ENCODE results near the gene ST6GALNAC2. TPM values are rescaled to one million over a fixed set of nuclear protein-coding genes. Genes with fewer than 3 reads are reported as not detected.
A peak's percentile ranks its signal among the peaks of the same experiment; 100 is the strongest.

ST6GALNAC2 gene
- total RNA-seq, 6 experiments from 2014 or later = 0.81 to 5.0 (median 2.3) TPM

DNA sequence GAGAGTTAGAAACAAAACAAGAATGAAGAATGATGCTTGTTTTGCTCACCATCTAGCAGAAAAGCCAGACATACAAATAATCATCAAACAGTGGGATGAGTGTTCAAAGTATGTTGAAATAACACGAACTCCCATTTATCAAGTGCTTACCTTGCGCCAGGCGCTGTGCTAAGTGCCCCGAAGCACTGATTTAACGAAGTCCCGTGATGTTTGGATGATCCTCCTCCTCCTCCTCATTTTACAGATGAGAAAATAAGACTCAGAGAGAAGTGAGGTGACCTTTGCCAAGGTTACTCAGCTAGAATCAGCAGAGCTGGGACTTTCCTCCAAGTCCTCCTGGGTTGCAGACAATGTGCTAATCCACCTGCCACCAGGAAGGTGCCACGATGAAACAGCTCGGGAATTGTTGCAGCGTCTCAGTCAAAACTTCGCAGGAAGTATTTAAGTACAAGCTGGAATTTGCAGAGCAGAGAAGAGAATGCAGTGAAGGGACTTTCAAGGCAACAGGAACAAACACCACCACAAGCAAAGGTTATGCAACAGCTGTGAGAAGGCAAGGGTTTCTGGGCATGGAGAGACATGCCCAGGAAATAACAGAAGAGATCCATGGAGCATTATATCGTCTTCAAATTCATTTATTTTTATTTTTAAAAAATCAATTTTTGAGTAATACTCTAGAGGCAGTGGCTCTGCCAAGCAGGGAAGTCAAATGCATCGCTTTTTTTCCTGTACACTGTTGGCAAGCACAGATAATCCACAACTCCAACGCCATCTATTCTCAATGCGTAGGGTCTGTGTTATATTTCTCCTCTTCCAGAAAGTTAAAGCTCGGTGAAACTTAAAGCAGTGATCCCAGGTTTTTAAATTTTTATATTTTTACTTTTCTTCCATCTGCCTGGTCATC lies 34.7 kb downstream of the ST6GALNAC2 start:
- Histone ChIP-seq H3K4me3 (peak overlapping the region in 2 of 3 donors; percentile 4 to 34), H3K9me3 (no peaks in the 10 kb centered on the region), H3K27ac (peak overlapping the region in 1 of 3 donors; percentile 56), H3K36me3 (no peaks in the 10 kb centered on the region), H3K4me1 (peaks cover 0 to 48% (median 14%) of the 10 kb centered on the region in 4 donors), H3K27me3 (no peaks in the 10 kb centered on the region)
- ATAC-seq = peak; percentile 57 to 64 (median 62)
- no peak for DNase-seq
- 21% methylated on average over 15 of the region's 15 CpGs for WGBS (ENCODE audit: insufficient coverage, low coverage, low lambda C conversion rate, missing lambda C conversion rate)
- no peak for TF ChIP-seq POLR2A (IDR thresholded peaks at IDR 0.05)
- TF ChIP-seq, protein P1, sequence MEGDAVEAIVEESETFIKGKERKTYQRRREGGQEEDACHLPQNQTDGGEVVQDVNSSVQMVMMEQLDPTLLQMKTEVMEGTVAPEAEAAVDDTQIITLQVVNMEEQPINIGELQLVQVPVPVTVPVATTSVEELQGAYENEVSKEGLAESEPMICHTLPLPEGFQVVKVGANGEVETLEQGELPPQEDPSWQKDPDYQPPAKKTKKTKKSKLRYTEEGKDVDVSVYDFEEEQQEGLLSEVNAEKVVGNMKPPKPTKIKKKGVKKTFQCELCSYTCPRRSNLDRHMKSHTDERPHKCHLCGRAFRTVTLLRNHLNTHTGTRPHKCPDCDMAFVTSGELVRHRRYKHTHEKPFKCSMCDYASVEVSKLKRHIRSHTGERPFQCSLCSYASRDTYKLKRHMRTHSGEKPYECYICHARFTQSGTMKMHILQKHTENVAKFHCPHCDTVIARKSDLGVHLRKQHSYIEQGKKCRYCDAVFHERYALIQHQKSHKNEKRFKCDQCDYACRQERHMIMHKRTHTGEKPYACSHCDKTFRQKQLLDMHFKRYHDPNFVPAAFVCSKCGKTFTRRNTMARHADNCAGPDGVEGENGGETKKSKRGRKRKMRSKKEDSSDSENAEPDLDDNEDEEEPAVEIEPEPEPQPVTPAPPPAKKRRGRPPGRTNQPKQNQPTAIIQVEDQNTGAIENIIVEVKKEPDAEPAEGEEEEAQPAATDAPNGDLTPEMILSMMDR (IDR thresholded peaks at IDR 0.05) = no peak
- intact Hi-C loops (cut with DNase I) = no loop called here

DNA sequence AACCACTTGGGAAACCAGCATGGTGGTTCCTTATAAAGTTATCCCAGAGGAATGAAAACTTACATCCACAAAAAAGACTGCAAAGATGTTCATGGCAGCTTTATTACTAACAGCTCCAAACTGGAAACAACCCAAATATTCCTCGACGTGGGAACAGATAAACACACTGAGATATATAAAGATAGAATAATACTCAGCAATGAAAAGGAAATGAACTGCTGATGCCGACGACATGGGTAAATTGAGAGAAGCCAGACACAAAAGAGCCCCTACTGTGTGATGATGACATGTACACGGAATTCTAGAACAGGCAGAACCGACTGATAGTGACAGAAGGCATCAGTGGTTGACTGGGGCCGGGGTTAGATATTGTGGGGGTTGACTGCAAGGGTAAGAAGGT lies 36.1 kb downstream of the ST6GALNAC2 start:
- intact Hi-C loops (cut with DNase I) = no loop called here
- TF ChIP-seq POLR2A (IDR thresholded peaks at IDR 0.05) = no peak
- TF ChIP-seq, protein P1 (IDR thresholded peaks at IDR 0.05) = no peak
- H3K4me3 ChIP-seq = peak overlapping the region in 1 of 3 donors; percentile 39
- ATAC-seq (no peak), DNase-seq (no peak)
- peak overlapping the region in 1 of 3 donors; percentile 46 for H3K27ac ChIP-seq
- 64% methylated on average over 7 of the region's 7 CpGs for WGBS (ENCODE audit: insufficient coverage, low coverage, low lambda C conversion rate, missing lambda C conversion rate)
- no peaks in the 10 kb centered on the region for H3K9me3 ChIP-seq
- H3K4me1 ChIP-seq = peaks cover 0 to 53% (median 14%) of the 10 kb centered on the region in 4 donors
- H3K36me3 ChIP-seq = no peaks in the 10 kb centered on the region
- H3K27me3 ChIP-seq = no peaks in the 10 kb centered on the region

DNA sequence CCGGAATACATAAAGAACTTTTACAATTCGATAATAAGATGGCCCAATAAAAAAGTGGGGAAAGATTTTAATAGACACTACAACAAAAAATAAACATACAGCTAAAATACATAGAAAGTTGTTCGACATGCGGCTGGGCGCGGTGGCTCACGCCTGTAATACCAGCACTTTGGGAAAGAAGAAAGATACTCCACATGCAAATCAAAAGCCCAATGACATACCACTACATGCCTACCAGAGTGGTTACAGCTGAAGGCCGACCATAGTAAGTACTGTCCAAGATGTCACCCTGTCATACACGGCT lies 36.5 kb downstream of the ST6GALNAC2 start:
- peak overlapping the region in 1 of 3 donors; percentile 39 for H3K4me3 ChIP-seq

DNA sequence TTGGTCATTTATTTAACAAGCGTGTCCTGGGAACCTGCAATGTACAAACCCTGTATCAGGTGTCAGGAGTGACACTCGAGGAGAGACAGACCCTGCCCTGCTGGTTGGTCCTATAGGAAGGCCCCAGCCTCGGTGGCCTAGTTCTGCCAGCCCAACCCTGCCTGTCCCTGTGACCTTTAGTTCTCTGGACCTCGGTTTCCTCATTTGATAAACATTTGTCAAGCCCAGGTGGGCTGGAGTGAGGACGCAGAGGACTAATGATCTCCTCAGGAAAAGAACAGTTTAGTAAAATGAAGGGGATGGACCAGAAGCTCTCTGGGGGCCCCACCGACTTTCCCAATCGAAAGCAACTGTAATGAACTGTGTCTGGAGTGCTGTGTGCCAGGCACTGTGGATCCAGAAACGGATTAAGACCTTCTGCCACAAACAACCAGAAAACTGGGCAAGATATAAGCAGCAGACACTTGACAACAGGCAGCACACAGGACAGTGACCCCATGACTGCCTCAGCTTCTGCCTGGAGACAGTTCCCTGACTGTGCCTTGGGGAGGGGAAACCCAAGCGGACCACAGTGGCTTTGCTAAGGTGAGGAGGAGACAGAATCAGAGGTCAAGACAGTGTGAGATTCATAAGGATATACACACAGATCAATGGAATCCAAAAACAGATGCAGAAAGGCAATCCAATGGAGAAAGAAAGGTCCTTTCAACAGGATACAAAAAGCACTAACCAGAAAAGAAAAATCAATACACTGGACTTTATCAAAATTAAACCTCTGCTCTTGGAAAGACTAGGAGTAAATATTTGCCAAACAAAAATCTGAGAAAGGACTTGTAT lies 37.1 kb downstream of the ST6GALNAC2 start:
- TF ChIP-seq POLR2A (IDR thresholded peaks at IDR 0.05) = no peak
- TF ChIP-seq, protein P1 (IDR thresholded peaks at IDR 0.05) = no peak
- Histone ChIP-seq H3K4me3 (peak overlapping the region in 1 of 3 donors; percentile 39), H3K27me3 (no peaks in the 10 kb centered on the region), H3K9me3 (no peaks in the 10 kb centered on the region), H3K4me1 (peaks cover 0 to 58% (median 14%) of the 10 kb centered on the region in 4 donors), H3K27ac (peak overlapping the region; percentile 46 to 79 (median 55)), H3K36me3 (no peaks in the 10 kb centered on the region)
- WGBS (ENCODE audit: insufficient coverage, low coverage, low lambda C conversion rate, missing lambda C conversion rate) = 24% methylated on average over 8 of the region's 9 CpGs
- ATAC-seq (peak; percentile 44 to 67 (median 58)), DNase-seq (no peak)
- intact Hi-C loops (cut with DNase I) = no loop called here

More for the DNA sequence above, 36.5 kb downstream of the ST6GALNAC2 start:
- Histone ChIP-seq H3K27ac (peak overlapping the region in 1 of 3 donors; percentile 46), H3K27me3 (no peaks in the 10 kb centered on the region), H3K9me3 (no peaks in the 10 kb centered on the region), H3K36me3 (no peaks in the 10 kb centered on the region), H3K4me1 (peaks cover 0 to 57% (median 14%) of the 10 kb centered on the region in 4 donors)
- no peak for DNase-seq
- ATAC-seq = no peak
- intact Hi-C loops (cut with DNase I) = no loop called here
- TF ChIP-seq, protein P1 (IDR thresholded peaks at IDR 0.05) = no peak
- no peak for TF ChIP-seq POLR2A (IDR thresholded peaks at IDR 0.05)
- WGBS (ENCODE audit: insufficient coverage, low coverage, low lambda C conversion rate, missing lambda C conversion rate) = 25% methylated on average over 9 of the region's 9 CpGs
